Lower leg skin (tissue), 4 donors: ENCODE results near the gene PRKAR1B. TPM values are rescaled to one million over a fixed set of nuclear protein-coding genes. Genes with fewer than 3 reads are reported as not detected.

ENCODE experiments used
- DNase-seq, 2 donors: peaks; one replicate each; pipeline ENCODE4 v3.0.0-alpha.2; 2019; ENCODE audit warnings: low spot score in 2 of 2
- H3K4me3 ChIP-seq: fragments of 200-600 bp; sonication (generic); 2 replicates; pipeline ENCODE4 v1.5.1; 2017; ENCODE audit warnings: mild to moderate bottlenecking, low read depth; ENCODE audit not compliant: poor library complexity, severe bottlenecking
- POLR2A ChIP-seq, 2 donors: fragments of 450-650 bp; IDR thresholded peaks; one replicate each; pipeline ENCODE4 v1.6.1; 2016 to 2017; ENCODE audit warnings: antibody characterized with exemption in 2 of 2, mild to moderate bottlenecking in 1 of 2, moderate library complexity in 1 of 2
- WGBS, 2 donors: methylation state at CpG; one replicate each; pipeline ENCODE4 v1.1.5; 2018; 5-methylcytosine and 5-hydroxymethylcytosine counted together
- intact Hi-C: fragments of 100-400 bp; cut with DNase I; formaldehyde crosslinking; loops from one replicate; pipeline ENCODE4 v1.15.0; 2023; ENCODE audit warnings: low total_unique reads
- total RNA-seq, 4 donors: library from RNA; depleted of rRNA; stranded (reverse); fragments of >200 nt; gene quantifications; one replicate each; pipeline ENCODE4 v1.1.0, GENCODE V29; 2016
- TF ChIP-seq, protein P1 (sequence below), 3 donors: fragments of 450-650 bp; IDR thresholded peaks; one replicate each; pipeline ENCODE4 v1.5.1; 2016; ENCODE audit warnings: antibody characterized with exemption in 3 of 3, mild to moderate bottlenecking in 3 of 3, moderate library complexity in 2 of 3

The PRKAR1B gene
- total RNA-seq, 4 donors from 2014 or later = 7.8 to 16.9 (median 15.0) TPM

GRCh38 chr7:501526-501925 is 225.6 kb downstream of the PRKAR1B start:
- WGBS, 2 donors = 90 to 91% methylated on average over 7 of the region's 7 CpGs
- intact Hi-C loops = no loop called here

DNA sequence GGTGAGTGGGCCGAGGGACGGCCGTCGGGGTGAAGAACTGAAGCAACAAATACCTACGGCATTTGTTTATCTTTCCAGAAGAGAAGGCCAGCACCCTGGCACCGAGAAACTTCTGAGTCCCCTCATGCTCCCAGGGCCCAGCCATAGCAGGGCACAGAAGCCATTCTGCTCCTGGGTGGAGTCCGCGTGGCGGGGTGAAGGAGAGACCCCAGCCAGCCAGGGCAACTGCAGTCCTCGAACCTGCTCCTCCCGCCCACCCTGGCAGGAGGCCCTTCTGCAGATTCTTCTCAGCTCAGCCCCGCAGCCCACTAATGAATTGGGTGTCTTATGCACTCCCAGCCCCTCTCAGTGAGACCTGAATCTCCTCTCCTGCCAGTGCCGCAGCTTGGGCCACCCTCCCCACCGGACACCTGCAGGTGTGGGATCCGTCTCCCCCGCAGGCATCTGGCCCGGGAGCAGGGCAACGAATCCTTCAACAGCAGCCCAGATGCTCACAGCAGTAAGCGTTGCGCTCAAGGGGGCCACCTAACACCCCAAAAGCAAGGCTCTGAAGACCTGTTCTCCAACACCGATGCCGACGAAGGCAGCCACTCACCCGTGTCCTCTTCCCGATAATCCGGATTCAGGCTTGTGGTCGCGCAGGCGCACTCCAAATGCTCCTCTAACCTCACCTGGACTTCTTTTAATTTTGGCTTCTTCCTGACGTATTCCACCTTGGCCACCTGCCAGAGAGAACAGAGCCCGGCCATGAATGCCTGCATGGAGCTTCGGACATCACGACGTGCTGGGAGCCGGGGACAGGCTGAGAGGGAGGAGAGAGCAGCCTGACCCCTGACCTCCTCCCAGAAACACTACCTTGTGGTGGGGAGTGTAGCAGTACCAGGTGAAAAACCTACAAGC is 226.3 kb downstream of the PRKAR1B start:
- TF ChIP-seq, protein P1, sequence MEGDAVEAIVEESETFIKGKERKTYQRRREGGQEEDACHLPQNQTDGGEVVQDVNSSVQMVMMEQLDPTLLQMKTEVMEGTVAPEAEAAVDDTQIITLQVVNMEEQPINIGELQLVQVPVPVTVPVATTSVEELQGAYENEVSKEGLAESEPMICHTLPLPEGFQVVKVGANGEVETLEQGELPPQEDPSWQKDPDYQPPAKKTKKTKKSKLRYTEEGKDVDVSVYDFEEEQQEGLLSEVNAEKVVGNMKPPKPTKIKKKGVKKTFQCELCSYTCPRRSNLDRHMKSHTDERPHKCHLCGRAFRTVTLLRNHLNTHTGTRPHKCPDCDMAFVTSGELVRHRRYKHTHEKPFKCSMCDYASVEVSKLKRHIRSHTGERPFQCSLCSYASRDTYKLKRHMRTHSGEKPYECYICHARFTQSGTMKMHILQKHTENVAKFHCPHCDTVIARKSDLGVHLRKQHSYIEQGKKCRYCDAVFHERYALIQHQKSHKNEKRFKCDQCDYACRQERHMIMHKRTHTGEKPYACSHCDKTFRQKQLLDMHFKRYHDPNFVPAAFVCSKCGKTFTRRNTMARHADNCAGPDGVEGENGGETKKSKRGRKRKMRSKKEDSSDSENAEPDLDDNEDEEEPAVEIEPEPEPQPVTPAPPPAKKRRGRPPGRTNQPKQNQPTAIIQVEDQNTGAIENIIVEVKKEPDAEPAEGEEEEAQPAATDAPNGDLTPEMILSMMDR (IDR thresholded peaks at IDR 0.05) = no peak
- no peak for TF ChIP-seq POLR2A (IDR thresholded peaks at IDR 0.05)
- DNase-seq = no peak
- intact Hi-C loops = no loop called here
- H3K4me3 ChIP-seq = no peak overlapping the region
- 90 to 93% methylated on average over 35 of the region's 35 CpGs for WGBS, 2 donors

More at GRCh38 chr7:501526-501925, 225.6 kb downstream of the PRKAR1B start:
- H3K4me3 ChIP-seq = no peak overlapping the region
- TF ChIP-seq POLR2A (IDR thresholded peaks at IDR 0.05) = no peak
- TF ChIP-seq, protein P1 (IDR thresholded peaks at IDR 0.05) = no peak
- no peak for DNase-seq

DNA sequence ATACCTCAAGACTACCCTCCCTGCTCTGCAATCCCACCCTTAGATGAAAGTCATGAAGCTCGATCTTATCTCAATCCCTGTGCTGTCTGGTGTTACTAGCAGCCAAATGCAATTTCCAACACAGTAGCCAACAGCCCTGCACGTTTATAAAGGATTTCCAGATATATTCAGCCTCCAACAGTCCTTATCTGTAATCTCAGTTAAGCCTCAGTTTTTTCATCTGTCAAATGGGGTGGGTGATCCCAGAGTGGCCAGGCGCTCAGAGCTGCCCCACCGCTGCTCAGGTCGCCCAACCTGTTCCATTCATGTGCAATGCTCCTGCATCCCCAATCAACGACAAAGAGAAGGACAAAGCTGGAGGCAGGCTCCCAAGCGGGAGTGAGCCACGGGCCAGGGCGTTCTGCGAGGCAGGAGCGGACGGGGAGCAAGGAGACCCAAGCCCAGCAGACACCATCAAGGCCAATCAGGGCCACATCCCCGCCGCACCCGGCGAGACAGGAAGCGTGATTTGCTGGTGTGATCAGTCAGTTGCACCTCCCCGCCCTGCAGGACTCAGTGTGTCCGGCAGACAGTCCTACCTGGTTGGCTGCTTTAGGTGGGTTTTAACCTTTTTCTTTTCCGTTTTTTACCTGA is 227.1 kb downstream of the PRKAR1B start:
- TF ChIP-seq, protein P1 (IDR thresholded peaks at IDR 0.05) = no peak
- no peak for TF ChIP-seq POLR2A (IDR thresholded peaks at IDR 0.05)
- 94 to 95% methylated on average over 20 of the region's 20 CpGs for WGBS, 2 donors
- no peak for DNase-seq
- intact Hi-C loops = no loop called here
- H3K4me3 ChIP-seq = no peak overlapping the region

Other genes starting within 250 kb of the PRKAR1B start
- gene PDGFA, start 207.4 kb downstream of the PRKAR1B start, total RNA-seq = 10 to 100 TPM; 13.0 to 27.0 (median 20.5) TPM
- gene DNAAF5, start 582 bp downstream of the PRKAR1B start, total RNA-seq = 10 to 100 TPM; 19.0 to 25.3 (median 24.1) TPM
- 100 to 1,000 TPM; 265 to 429 (median 271) TPM for gene SUN1, start 105.2 kb upstream of the PRKAR1B start, total RNA-seq
- 10 to 100 TPM; 46.1 to 67.7 (median 51.6) TPM for gene GET4, start 149.3 kb upstream of the PRKAR1B start, total RNA-seq
- gene ADAP1, start 227.4 kb upstream of the PRKAR1B start, total RNA-seq = 10 to 100 TPM in 1 of 4 donors, 1 to 10 TPM in 3; 9.1 to 18.8 (median 9.9) TPM
- 10 to 100 TPM; 13.0 to 25.1 (median 15.1) TPM for gene COX19, start 248.3 kb upstream of the PRKAR1B start, total RNA-seq